ENCODE results near the gene TLE3.

The TLE3 gene

DNA sequence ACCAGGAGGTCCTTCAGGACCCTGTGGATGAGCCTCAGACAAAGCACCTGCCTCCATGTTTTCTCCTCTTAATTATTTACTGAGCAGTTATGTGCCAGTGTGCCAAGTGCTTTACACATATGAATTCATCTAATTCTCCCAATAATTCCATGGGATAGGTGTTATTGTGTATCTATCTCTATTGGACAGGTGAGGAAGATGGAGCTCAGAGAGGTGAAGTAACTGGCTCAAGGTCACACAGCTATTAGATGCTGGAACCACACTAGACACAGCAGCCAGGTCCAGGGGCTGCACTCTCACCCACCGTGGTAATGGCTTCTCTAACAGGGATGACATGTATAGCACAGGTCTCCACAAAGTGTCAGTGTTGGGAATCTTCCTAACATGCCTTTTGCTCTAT is 70.2 kb downstream of the TLE3 start:
- ChIA-PET POLR2A (no interaction called here), CTCF (no interaction called here)
- H3K4me3 ChIP-seq (ENCODE audit: low read depth, low read length), result no peak overlapping the region
- DNase-seq (ENCODE audit: low read depth, low spot score), result no peak
- TF ChIP-seq, protein P1, sequence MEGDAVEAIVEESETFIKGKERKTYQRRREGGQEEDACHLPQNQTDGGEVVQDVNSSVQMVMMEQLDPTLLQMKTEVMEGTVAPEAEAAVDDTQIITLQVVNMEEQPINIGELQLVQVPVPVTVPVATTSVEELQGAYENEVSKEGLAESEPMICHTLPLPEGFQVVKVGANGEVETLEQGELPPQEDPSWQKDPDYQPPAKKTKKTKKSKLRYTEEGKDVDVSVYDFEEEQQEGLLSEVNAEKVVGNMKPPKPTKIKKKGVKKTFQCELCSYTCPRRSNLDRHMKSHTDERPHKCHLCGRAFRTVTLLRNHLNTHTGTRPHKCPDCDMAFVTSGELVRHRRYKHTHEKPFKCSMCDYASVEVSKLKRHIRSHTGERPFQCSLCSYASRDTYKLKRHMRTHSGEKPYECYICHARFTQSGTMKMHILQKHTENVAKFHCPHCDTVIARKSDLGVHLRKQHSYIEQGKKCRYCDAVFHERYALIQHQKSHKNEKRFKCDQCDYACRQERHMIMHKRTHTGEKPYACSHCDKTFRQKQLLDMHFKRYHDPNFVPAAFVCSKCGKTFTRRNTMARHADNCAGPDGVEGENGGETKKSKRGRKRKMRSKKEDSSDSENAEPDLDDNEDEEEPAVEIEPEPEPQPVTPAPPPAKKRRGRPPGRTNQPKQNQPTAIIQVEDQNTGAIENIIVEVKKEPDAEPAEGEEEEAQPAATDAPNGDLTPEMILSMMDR (IDR thresholded peaks at IDR 0.05; ENCODE audit: insufficient read depth, low read length, missing control alignments), result no peak

DNA sequence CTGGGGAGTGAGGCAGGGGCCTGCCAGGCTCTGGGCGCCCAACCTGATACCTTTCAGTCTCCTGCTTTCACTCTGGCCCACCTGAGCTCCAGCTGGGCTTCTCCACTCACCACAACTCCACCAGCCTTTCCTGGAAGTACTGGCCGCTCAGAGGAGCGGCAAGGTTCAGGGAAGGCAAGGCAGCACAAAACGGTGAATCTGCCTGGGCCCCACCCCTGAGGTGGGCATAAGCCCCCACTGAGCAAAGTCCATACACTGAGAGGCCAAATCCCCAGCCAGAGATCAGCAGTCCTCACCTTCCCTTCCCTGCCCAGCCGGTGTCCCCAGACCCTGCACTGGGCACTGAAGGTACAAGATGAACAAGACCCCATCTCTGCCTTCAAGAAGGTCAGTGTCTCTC is 70.7 kb downstream of the TLE3 start:
- H3K4me3 ChIP-seq (ENCODE audit: low read depth, low read length), result no peak overlapping the region
- CTCF ChIA-PET, result no interaction called here
- TF ChIP-seq, protein P1 (IDR thresholded peaks at IDR 0.05; ENCODE audit: insufficient read depth, low read length, missing control alignments), result no peak
- POLR2A ChIA-PET, result no interaction called here
- DNase-seq (ENCODE audit: low read depth, low spot score), result no peak

DNA sequence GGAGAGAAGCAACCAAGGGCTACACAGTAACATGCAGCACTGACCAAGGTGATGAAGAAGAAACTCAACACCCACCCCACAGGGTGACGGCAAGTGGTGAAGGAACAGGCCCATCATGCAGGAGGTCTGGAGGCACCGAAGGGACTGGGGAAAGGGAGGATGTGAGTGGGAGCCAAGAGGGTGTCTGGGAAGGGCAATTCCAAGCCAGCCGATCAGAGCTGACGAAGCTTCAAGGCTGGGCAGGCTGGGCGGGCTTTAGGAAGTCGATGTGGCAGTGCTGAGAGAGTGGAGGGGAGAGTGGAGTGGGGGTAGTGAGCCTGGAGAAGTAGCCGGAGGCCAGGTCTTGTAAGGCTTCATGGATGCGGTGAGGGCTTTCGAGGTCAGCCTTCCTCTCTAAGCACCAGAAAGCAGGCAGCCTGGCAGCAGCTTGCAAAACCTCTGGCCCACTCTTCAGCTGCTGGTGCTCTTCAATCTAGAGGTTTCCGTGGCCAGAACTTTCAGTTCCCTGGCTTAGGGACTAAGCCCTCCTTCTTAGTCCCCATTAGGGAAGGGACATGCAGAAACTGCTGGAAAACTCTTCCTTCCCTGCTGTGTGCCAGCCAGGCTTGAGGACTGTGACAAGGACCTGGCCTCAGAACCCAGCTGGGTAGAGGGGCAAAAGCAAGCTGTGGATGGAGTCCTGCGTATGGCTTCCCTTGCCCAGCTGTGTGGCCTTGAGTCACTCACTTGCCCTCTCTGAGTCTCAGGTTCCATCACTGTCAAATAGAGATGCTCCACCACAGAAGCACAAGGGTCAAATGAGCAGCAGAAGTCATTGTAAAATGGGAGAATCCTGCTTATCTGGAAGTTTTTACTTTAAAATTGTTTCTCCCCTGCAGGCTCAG is 72.1 kb downstream of the TLE3 start:
- ChIA-PET CTCF (no interaction called here), POLR2A (interaction anchor here (0.6 kb wide), 1 partner anchor 460 kb away, joined by 3 read pairs; no protein-coding TSS in a partner anchor)
- no peak overlapping the region for H3K4me3 ChIP-seq (ENCODE audit: low read depth, low read length)
- TF ChIP-seq, protein P1 (IDR thresholded peaks at IDR 0.05; ENCODE audit: insufficient read depth, low read length, missing control alignments), result no peak
- no peak for DNase-seq (ENCODE audit: low read depth, low spot score)

DNA sequence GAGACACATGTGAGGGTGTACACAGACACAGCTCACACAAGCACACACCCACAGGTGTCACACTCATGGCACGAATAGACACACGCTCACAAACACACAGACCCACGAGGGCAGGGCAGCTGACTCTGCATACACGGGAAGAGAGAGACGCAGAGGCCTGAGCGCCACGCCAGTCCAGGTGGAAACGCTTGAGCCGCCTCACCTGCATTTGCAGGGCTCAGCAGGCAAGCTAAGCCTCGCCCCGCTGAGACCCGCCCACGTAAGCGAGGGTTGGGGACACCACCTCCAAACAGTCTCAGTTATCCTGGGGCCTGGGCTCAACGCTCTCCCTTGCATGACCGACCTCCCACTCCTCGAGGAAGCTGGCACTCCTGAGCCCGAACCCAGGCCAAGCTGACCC is 73.2 kb downstream of the TLE3 start:
- no peak overlapping the region for H3K4me3 ChIP-seq (ENCODE audit: low read depth, low read length)
- no peak for DNase-seq (ENCODE audit: low read depth, low spot score)
- TF ChIP-seq, protein P1 (IDR thresholded peaks at IDR 0.05; ENCODE audit: insufficient read depth, low read length, missing control alignments), result no peak
- ChIA-PET POLR2A (no interaction called here), CTCF (interaction anchor here (0.8 to 2.3 kb wide), 2 partner anchors 11 to 13 kb away, joined by 4 to 8 read pairs; no protein-coding TSS in a partner anchor)

DNA sequence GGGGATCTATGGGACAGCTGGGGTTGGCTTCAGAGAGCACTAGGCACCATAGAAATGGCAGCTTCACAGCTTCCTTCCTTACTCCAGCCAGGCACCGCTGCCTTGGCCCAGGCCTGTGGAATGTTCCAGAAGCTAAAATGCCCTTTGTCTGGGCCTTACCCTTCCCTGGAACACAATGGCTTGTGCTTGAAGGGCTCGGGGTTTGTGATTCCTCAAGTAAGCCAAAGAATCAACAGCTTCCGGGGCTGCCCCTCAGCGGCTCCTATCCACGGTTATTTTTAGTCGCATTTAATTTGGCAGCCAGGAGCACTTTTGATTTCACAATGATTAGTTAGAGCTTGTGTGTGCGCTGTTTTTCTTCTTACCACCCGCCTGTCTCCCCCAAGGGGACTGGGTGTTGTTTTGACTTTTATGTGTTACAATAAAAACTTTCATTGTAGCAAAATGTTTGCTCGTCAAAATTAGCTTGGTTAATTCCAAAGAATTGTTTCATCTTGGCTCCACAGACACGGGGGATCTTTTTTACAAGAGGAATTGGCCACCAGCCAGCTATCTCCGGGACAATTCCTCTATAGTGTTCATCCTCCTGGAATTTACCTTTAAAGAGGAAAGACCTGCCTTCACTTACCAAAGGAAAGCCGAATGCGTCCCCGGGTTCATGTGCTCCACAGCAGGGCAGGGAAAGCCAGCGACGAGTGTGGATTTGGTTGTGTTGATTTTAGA is 73.8 kb downstream of the TLE3 start:
- peak; percentile 28 for DNase-seq (ENCODE audit: low read depth, low spot score)
- TF ChIP-seq, protein P1 (IDR thresholded peaks at IDR 0.05; ENCODE audit: insufficient read depth, low read length, missing control alignments), result no peak
- ChIA-PET CTCF (interaction anchor here (0.8 to 2.3 kb wide), 5 partner anchors 11 to 443 kb away, joined by 3 to 8 read pairs (median 4); no protein-coding TSS in a partner anchor), POLR2A (interaction anchor here (1.2 kb wide), 1 partner anchor 23 kb away, joined by 3 read pairs; no protein-coding TSS in a partner anchor)
- no peak overlapping the region for H3K4me3 ChIP-seq (ENCODE audit: low read depth, low read length)
